IMR-90 (cell line): ENCODE data around the gene ATP9B. TPM values are rescaled to one million over a fixed set of nuclear protein-coding genes. Genes with fewer than 3 reads are reported as not detected.

Experiments used
- ATAC-seq: fragments of 200-7000 bp; cut with Tn5 transposase; 2 replicates; pipeline ENCODE4 v1.9.1; 2020; ENCODE audit warnings: low read depth, mild to moderate bottlenecking, moderate library complexity
- BruUV-seq: library from RNA; stranded (reverse); fragments of 400-500 nt; replicated peaks from 2 replicates; lab custom pipeline; 2021; lab: Mats Ljungman, UMichigan
- CTCF ChIA-PET: fragments of 300-600 bp; formaldehyde crosslinking; extraction: SDS; loops from one replicate; lab custom pipeline; 2021; ENCODE audit warnings: antibody characterized with exemption; lab: Yijun Ruan, JAX
- POLR2A ChIA-PET: fragments of 300-600 bp; sonication (Branson Sonifier 250); formaldehyde crosslinking; loops from one replicate; lab custom pipeline; 2022; ENCODE audit warnings: antibody characterized with exemption; ENCODE audit not compliant: unreplicated experiment; lab: Charles Lee
- DNase-seq: peaks from one replicate; pipeline ENCODE4 v3.0.0; 2013
- H2AFZ ChIP-seq: replicated peaks from 2 replicates; pipeline ENCODE3; 2013; ENCODE audit warnings: low read length, mild to moderate bottlenecking; ENCODE audit not compliant: poor library complexity
- H2AK5ac ChIP-seq: 2 replicates; pipeline ENCODE4 v1.6.1; 2013; ENCODE audit warnings: low read depth, low read length, inconsistent platforms
- H2AK9ac ChIP-seq: replicated peaks from 2 replicates; pipeline ENCODE3; 2013; ENCODE audit warnings: mild to moderate bottlenecking, low read depth, low read length, moderate library complexity; ENCODE audit not compliant: poor library complexity
- H2BK120ac ChIP-seq: 2 replicates; pipeline ENCODE4 v1.6.1; 2013; ENCODE audit warnings: low read depth, low read length, inconsistent platforms
- H2BK15ac ChIP-seq: 3 replicates; pipeline ENCODE4 v1.6.1; 2013; ENCODE audit warnings: low read depth, low read length, inconsistent platforms
- H2BK20ac ChIP-seq: 2 replicates; pipeline ENCODE4 v1.6.1; 2013; ENCODE audit warnings: low read depth, mild to moderate bottlenecking, inconsistent platforms, low read length, moderate library complexity
- H2BK5ac ChIP-seq: 2 replicates; pipeline ENCODE4 v1.6.1; 2013; ENCODE audit warnings: mild to moderate bottlenecking, low read depth, low read length, inconsistent platforms; ENCODE audit not compliant: poor library complexity, severe bottlenecking
- H3K14ac ChIP-seq: replicated peaks from 2 replicates; pipeline ENCODE4 v1.6.1; 2013; ENCODE audit warnings: low read depth, low read length, inconsistent platforms
- H3K18ac ChIP-seq: 2 replicates; pipeline ENCODE4 v1.6.1; 2013; ENCODE audit warnings: low read depth, low read length, control low read depth
- H3K23ac ChIP-seq: 2 replicates; pipeline ENCODE4 v1.6.1; 2013; ENCODE audit warnings: low read depth, low read length, inconsistent platforms
- H3K27ac ChIP-seq: 2 replicates; pipeline ENCODE4 v1.5.1; 2013; ENCODE audit warnings: mild to moderate bottlenecking, control low read depth, low read length; ENCODE audit not compliant: insufficient read depth
- H3K27me3 ChIP-seq: 2 replicates; pipeline ENCODE4 v1.6.1; 2013; ENCODE audit warnings: low read length; ENCODE audit not compliant: control insufficient read depth, insufficient read depth
- H3K36me3 ChIP-seq: 2 replicates; pipeline ENCODE4 v1.6.1; 2013; ENCODE audit warnings: low read length, mixed read lengths; ENCODE audit not compliant: control insufficient read depth, insufficient read depth
- H3K4ac ChIP-seq: 2 replicates; pipeline ENCODE4 v1.6.1; 2013; ENCODE audit warnings: low read depth, low read length, inconsistent platforms
- H3K4me1 ChIP-seq: 2 replicates; pipeline ENCODE4 v1.6.1; 2013; ENCODE audit warnings: low read length, mixed read lengths; ENCODE audit not compliant: control insufficient read depth, insufficient read depth
- H3K4me2 ChIP-seq: 2 replicates; pipeline ENCODE4 v1.6.1; 2013; ENCODE audit warnings: low read depth, mild to moderate bottlenecking, control low read depth, low read length, moderate library complexity
- H3K4me3 ChIP-seq: 2 replicates; pipeline ENCODE4 v1.5.1; 2013; ENCODE audit warnings: low read depth, mild to moderate bottlenecking, control low read depth, low read length, moderate library complexity; ENCODE audit not compliant: insufficient read depth
- H3K56ac ChIP-seq: 2 replicates; pipeline ENCODE4 v1.6.1; 2013; ENCODE audit warnings: low read length, inconsistent platforms; ENCODE audit not compliant: insufficient read depth; ENCODE audit errors: extremely low read depth
- H3K79me1 ChIP-seq, 2 experiments: 2 replicates each; pipeline ENCODE4 v1.6.1; 2013; ENCODE audit warnings: low read length in 2 of 2, inconsistent platforms in 1 of 2, low read depth in 1 of 2
- H3K9ac ChIP-seq: 2 replicates; pipeline ENCODE4 v1.6.1; 2013; ENCODE audit warnings: low read depth, low read length, control low read depth
- H3K9me1 ChIP-seq: 2 replicates; pipeline ENCODE4 v1.6.1; 2013; ENCODE audit warnings: low read length, inconsistent platforms; ENCODE audit not compliant: insufficient read depth
- H3K9me3 ChIP-seq: 2 replicates; pipeline ENCODE4 v1.6.1; 2013; ENCODE audit warnings: low read length; ENCODE audit not compliant: control insufficient read depth, insufficient read depth
- H4K20me1 ChIP-seq: 2 replicates; pipeline ENCODE4 v1.6.1; 2013; ENCODE audit warnings: low read length, inconsistent platforms; ENCODE audit not compliant: insufficient read depth
- H4K5ac ChIP-seq: 2 replicates; pipeline ENCODE4 v1.6.1; 2013; ENCODE audit warnings: mild to moderate bottlenecking, low read depth, low read length, control low read depth
- H4K8ac ChIP-seq, 2 experiments: 2 replicates each; pipeline ENCODE4 v1.6.1; 2013; ENCODE audit warnings: low read depth in 2 of 2, low read length in 2 of 2, control low read depth in 1 of 2, inconsistent platforms in 1 of 2
- H4K91ac ChIP-seq: 2 replicates; pipeline ENCODE4 v1.6.1; 2013; ENCODE audit warnings: low read depth, low read length, inconsistent platforms; ENCODE audit not compliant: insufficient read depth
- BHLHE40 ChIP-seq: fragments of 150-350 bp; IDR thresholded peaks from 2 replicates; pipeline ENCODE4 v1.6.1; 2016; ENCODE audit warnings: mild to moderate bottlenecking, low read depth, low read length
- ELK1 ChIP-seq: fragments of 150-350 bp; IDR thresholded peaks from 2 replicates; pipeline ENCODE4 v1.6.1; 2016; ENCODE audit warnings: low read depth, mild to moderate bottlenecking, low read length, moderate library complexity, borderline replicate concordance
- RAD21 ChIP-seq: IDR thresholded peaks from 2 replicates; pipeline ENCODE4 v1.6.1; 2012; ENCODE audit warnings: low read length, improper control_type of control experiment
- SMC3 ChIP-seq: fragments of 150-350 bp; IDR thresholded peaks from 2 replicates; pipeline ENCODE4 v1.6.1; 2016; ENCODE audit warnings: low read depth, mild to moderate bottlenecking, antibody characterized with exemption, low read length, moderate library complexity
- USF2 ChIP-seq: fragments of 150-350 bp; IDR thresholded peaks from 2 replicates; pipeline ENCODE4 v1.6.1; 2017; ENCODE audit warnings: mild to moderate bottlenecking, antibody characterized with exemption, low read length, low read depth
- WGBS, 2 experiments: methylation state at CpG; one replicate each; pipeline versions ENCODE4 v1.1.5 to v1.1.7; 2013; ENCODE audit warnings: missing lambda C conversion rate in 2 of 2; ENCODE audit not compliant: insufficient read length in 1 of 2; ENCODE audit errors: extremely low coverage in 2 of 2; 5-methylcytosine and 5-hydroxymethylcytosine counted together
- dilution Hi-C: fragments of 300-500 bp; cut with HindIII; formaldehyde crosslinking; loops from one replicate; pipeline ENCODE4 v1.14.3; 2018; ENCODE audit warnings: low sequenced_read_pairs; ENCODE audit not compliant: unreplicated experiment
- in situ Hi-C: fragments of 300-500 bp; cut with MboI; formaldehyde crosslinking; loops from 3 replicates; pipeline ENCODE4 v1.14.3; 2019; ENCODE audit warnings: low sequenced_read_pairs, inconsistent platforms, mixed read lengths
- intact Hi-C: fragments of 100-400 bp; cut with micrococcal nuclease; formaldehyde crosslinking; loops from 2 replicates; pipeline ENCODE4 v1.10.0; 2022
- polyA plus RNA-seq, 3 experiments: library from polyadenylated mRNA; depleted of rRNA; stranded (reverse); fragments of >200 nt; gene quantifications; 2 replicates each; pipeline ENCODE4 v1.2.3, GENCODE V29; 2012; ENCODE audit warnings: low replicate concordance in 1 of 3
- total RNA-seq: library from RNA; depleted of rRNA; stranded (reverse); fragments of >200 nt; gene quantifications from 2 replicates; pipeline ENCODE4 v1.2.3, GENCODE V29; 2012
- TF ChIP-seq, protein P1 (sequence below): conservative IDR thresholded peaks from 2 replicates; pipeline ENCODE4 v1.5.1; 2012; ENCODE audit warnings: mild to moderate bottlenecking, low read depth, low read length, improper control_type of control experiment

Gene ATP9B
- total and polyA plus RNA-seq, 2 of the 4 experiments (the other 2 are of a cell fraction): 11.0 to 11.5 TPM

- H3K9ac ChIP-seq: no peak overlapping the region
- H3K56ac ChIP-seq: no peak overlapping the region
- H2AK9ac ChIP-seq: no peak overlapping the region
- H4K5ac ChIP-seq: no peak overlapping the region
- no TSS peak for BruUV-seq
- H2BK15ac ChIP-seq: no peak overlapping the region
- H3K4ac ChIP-seq: no peak overlapping the region
- no peaks in the 10 kb centered on the region for H3K27me3 ChIP-seq
- no peak overlapping the region for H2BK20ac ChIP-seq
- no peak overlapping the region for H3K27ac ChIP-seq
- H3K79me1 ChIP-seq: no peaks in the 10 kb centered on the region
- ChIA-PET CTCF (interaction anchor here (0.8 kb wide), 1 partner anchor 13 kb away, joined by 5 read pairs; no protein-coding TSS in a partner anchor), POLR2A (no interaction called here)
- in situ Hi-C loops: no loop called here
- no peak overlapping the region for H2BK5ac ChIP-seq
- no peak for ATAC-seq
- dilution Hi-C loops: no loop called here
- TF ChIP-seq USF2 (no peak), SMC3 (no peak), BHLHE40 (no peak), RAD21 (no peak), ELK1 (no peak)
- TF ChIP-seq, protein P1, sequence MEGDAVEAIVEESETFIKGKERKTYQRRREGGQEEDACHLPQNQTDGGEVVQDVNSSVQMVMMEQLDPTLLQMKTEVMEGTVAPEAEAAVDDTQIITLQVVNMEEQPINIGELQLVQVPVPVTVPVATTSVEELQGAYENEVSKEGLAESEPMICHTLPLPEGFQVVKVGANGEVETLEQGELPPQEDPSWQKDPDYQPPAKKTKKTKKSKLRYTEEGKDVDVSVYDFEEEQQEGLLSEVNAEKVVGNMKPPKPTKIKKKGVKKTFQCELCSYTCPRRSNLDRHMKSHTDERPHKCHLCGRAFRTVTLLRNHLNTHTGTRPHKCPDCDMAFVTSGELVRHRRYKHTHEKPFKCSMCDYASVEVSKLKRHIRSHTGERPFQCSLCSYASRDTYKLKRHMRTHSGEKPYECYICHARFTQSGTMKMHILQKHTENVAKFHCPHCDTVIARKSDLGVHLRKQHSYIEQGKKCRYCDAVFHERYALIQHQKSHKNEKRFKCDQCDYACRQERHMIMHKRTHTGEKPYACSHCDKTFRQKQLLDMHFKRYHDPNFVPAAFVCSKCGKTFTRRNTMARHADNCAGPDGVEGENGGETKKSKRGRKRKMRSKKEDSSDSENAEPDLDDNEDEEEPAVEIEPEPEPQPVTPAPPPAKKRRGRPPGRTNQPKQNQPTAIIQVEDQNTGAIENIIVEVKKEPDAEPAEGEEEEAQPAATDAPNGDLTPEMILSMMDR: no peak
- H3K23ac ChIP-seq: no peak overlapping the region
- no peak overlapping the region for H4K91ac ChIP-seq
- H2BK120ac ChIP-seq: no peak overlapping the region
- peaks cover 4% of the 10 kb centered on the region; the same call in 1 of the 2 replicates for H3K4me1 ChIP-seq
- H4K8ac ChIP-seq: no peak overlapping the region
- H4K20me1 ChIP-seq: no peaks in the 10 kb centered on the region
- H3K36me3 ChIP-seq: 0 out of 2 replicates have a peak, but pooled peaks cover 3% of the 10 kb centered on the region
- H2AFZ ChIP-seq: no peak overlapping the region
- H3K4me3 ChIP-seq: no peak overlapping the region
- WGBS, 2 experiments: 100% methylated on average over 2 of the region's 9 CpGs; no CpG with 5 or more reads in 1 of the 2 experiments
- no peak overlapping the region for H3K14ac ChIP-seq
- no peak overlapping the region for H2AK5ac ChIP-seq
- H3K9me1 ChIP-seq: peaks cover 12% of the 10 kb centered on the region; the same call in 1 of the 2 replicates
- no peak for DNase-seq
- H3K18ac ChIP-seq: no peak overlapping the region
- no peak overlapping the region for H3K4me2 ChIP-seq
- intact Hi-C loops: no loop called here
- H3K9me3 ChIP-seq: no peaks in the 10 kb centered on the region
Measured at GRCh38 chr18:79318142-79318673, 249.0 kb downstream of the ATP9B start.
